ENCODE measurements around the gene LINC00632.
A peak's percentile ranks its signal among the peaks of the same experiment; 100 is the strongest.

GRCh38 chrX:140766024-140766611 is 56.6 kb downstream of the LINC00632 start:
- TF ChIP-seq, protein P1, sequence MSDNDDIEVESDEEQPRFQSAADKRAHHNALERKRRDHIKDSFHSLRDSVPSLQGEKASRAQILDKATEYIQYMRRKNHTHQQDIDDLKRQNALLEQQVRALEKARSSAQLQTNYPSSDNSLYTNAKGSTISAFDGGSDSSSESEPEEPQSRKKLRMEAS (IDR thresholded peaks at IDR 0.05; ENCODE audit: low read depth): no peak
- TF ChIP-seq CTCF (IDR thresholded peaks at IDR 0.05) (peak; percentile 95), USF2 (IDR thresholded peaks at IDR 0.05; ENCODE audit: borderline replicate concordance, low read depth, low read length) (no peak), CHD2 (IDR thresholded peaks at IDR 0.05; ENCODE audit: low read length, partially characterized antibody) (no peak), POLR2AphosphoS5 (IDR thresholded peaks at IDR 0.05; ENCODE audit: low read depth, low read length) (no peak), RXRA (IDR thresholded peaks at IDR 0.05; ENCODE audit: borderline replicate concordance, low read depth) (no peak), FOXJ3 (CRISPR knock-in tag; IDR thresholded peaks at IDR 0.05) (no peak), RCOR1 (IDR thresholded peaks at IDR 0.05; ENCODE audit: low read length) (no peak), SIN3A (IDR thresholded peaks at IDR 0.05; ENCODE audit: borderline replicate concordance, low read depth, low read length) (no peak)
- TF ChIP-seq, protein P2, sequence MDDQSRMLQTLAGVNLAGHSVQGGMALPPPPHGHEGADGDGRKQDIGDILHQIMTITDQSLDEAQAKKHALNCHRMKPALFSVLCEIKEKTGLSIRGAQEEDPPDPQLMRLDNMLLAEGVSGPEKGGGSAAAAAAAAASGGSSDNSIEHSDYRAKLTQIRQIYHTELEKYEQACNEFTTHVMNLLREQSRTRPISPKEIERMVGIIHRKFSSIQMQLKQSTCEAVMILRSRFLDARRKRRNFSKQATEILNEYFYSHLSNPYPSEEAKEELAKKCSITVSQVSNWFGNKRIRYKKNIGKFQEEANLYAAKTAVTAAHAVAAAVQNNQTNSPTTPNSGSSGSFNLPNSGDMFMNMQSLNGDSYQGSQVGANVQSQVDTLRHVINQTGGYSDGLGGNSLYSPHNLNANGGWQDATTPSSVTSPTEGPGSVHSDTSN (IDR thresholded peaks at IDR 0.05): no peak
